Sigmoid colon (tissue), 3 donors: ENCODE measurements around the gene ZBED2.

Experiments
- CTCF ChIP-seq, 4 experiments: fragments of 450-650 bp in 3 of 4; fragments of 200-600 bp in 1 of 4; IDR thresholded peaks; one replicate each; pipeline ENCODE4 v1.5.1; 2016 to 2019; ENCODE audit warnings: antibody characterized with exemption in 4 of 4, mild to moderate bottlenecking in 3 of 4, moderate library complexity in 2 of 4
- POLR2A ChIP-seq, 2 donors: fragments of 450-650 bp; IDR thresholded peaks; one replicate each; pipeline ENCODE4 v1.6.1; 2016; ENCODE audit warnings: antibody characterized with exemption in 2 of 2, mild to moderate bottlenecking in 2 of 2, moderate library complexity in 2 of 2

- TF ChIP-seq POLR2A (IDR thresholded peaks at IDR 0.05) (no peak), CTCF (IDR thresholded peaks at IDR 0.05) (no peak)
These were observed 22.3 kb upstream of the ZBED2 start for GRCh38 chr3:111617406-111617805.
